HG03565 (cell line): ENCODE data around the gene TP53RK.

Experiments used
- ATAC-seq: cut with Tn5 transposase; IDR thresholded peaks from one replicate; pipeline ENCODE4 v1.9.1; 2021; ENCODE audit warnings: mild to moderate bottlenecking, moderate library complexity; ENCODE audit not compliant: unreplicated experiment

Gene TP53RK

DNA sequence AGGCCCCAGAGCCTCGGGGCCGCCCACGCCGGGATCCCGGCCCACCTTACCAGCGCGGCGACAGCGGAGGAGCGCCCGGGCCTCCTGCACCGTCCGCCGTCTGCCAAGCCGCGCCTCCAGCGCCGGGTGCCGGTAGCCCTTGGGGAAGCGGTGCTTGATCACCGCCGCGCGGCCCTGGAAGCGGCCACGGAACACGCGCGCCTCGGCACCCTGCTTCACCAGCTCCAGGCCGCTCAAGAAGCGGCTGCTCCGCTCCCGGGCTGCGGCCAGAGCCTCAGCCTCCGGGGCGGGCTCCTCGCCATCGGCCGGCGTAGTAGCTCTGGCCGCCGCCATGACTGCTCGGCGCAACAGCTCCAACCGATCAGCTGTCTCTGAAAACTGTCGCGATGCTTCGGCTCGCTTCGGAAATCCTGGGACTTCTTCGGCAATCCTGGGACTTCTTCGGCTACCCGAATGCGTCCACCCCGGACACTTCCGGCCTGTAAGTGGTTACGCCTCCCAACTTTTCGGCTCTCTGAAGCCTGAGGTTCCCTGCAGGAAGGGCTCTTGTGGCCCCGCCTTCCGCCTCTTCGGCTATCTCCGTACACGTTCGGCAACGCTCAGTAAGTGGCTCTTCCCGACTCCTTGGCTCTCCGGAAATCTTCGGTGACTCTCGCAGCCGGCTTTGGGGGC, at the start of gene TP53RK:
Gene TP53RK (minus strand): TSS at position 363 of the 672 bp plus-strand sequence. CDS start 30 bp downstream, at position 333.
- peak; percentile 82 for ATAC-seq

DNA sequence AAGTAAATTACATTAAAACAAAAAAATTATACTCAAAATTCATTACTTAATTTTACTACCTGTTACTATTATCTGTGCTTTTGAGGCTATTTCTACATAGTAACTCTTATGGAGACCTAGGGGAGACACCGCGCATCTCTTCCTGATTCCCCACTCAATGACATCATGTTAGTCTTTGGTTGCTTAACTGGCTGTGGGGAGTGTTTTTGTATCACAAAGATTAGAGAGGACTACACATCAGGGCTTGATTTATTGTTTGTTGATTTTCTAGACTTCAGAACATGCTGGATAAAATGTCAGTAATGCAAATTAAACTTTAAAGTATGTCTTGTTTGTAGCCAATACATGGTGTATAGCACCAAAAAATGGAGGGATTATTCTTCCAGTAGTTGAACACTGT, 46.2 kb upstream of the TP53RK start:
- no peak for ATAC-seq

DNA sequence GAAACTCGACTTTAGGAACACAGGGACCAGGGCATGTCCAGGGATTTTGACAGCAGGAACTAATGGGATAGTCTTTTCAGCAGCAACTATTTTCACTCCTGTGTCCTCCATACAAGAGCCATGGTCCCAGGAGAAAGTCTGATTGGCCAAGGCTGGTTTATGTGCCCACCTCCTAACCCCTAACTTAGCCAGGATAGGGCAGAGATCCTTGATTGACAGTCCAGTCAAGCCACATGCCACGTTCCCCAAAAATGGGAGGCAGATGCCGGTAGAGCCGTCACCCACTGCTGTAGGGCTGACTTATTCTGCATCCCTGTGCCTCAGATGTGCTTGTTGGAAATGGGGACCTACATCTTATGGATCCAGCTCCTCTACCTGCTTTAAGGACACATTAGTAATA, 42.5 kb upstream of the TP53RK start:
- ATAC-seq: no peak

GRCh38 chr20:46725186-46726165, 36.2 kb upstream of the TP53RK start:
- ATAC-seq: no peak

DNA sequence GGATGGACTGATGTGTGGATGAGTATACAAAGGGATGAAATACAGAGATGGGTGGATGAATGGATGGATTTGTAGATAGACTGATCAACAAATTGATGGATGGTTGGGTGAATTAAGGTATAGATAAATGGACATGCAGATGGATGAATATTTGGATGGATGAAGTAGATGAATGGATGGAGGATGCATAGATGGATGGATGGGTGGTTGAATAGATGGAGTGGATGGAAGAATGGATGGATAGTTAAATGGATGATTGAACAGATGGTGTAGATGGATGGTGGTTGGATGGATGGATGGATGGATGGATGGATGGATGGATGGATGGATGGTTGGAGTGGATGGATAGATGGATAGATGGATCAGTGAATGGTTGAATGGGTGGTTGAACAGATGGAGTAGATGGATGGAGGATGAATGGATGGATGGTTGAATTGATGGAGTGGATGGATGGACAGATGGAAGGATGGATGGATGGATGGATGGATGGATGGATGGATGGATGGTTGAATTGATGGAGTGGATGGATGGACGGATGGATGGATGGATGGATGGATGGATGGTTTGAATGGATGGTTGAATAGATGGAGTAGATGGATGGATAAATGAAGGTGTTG, 35.2 kb upstream of the TP53RK start:
- no peak for ATAC-seq

DNA sequence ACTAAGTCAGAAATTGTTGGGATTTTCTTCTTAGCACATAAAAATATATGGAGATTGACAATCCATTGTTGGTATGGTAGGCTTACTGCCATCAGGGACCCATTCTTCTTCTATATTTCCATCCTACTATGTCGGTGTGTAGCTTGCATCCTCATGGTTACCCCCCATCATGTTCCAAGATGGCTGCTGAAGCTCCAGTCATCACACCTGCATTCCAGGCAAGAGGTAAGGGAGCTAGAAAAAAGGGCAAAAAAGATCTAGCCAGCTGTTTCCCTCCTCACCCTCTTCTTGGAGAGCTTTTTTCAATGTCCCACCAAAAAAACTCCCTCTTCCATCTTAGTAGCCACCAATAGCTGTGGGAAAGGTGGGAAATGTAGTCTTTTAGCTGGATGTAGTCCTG, 33.8 kb upstream of the TP53RK start:
- no peak for ATAC-seq

DNA sequence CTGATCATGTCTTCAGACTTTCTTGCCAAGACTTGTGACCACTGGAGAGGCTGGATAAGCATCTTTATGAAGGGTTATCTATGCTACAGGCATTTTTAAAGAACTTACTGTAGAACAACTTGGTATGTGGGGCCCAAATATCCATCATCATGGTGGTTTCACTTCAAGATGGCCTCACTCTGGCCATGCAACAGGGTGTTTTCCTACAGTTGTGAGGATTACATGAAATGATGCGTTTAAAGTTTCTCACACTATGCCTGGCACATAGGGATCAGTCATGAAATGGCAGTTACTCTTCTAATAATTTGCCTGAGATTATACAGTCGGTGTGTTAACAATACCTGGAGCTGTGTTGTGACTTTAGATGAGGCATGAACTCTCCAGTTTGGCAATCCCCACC, 33.2 kb upstream of the TP53RK start:
- ATAC-seq: no peak

GRCh38 chr20:46721476-46721875, 32.2 kb upstream of the TP53RK start:
- no peak for ATAC-seq

DNA sequence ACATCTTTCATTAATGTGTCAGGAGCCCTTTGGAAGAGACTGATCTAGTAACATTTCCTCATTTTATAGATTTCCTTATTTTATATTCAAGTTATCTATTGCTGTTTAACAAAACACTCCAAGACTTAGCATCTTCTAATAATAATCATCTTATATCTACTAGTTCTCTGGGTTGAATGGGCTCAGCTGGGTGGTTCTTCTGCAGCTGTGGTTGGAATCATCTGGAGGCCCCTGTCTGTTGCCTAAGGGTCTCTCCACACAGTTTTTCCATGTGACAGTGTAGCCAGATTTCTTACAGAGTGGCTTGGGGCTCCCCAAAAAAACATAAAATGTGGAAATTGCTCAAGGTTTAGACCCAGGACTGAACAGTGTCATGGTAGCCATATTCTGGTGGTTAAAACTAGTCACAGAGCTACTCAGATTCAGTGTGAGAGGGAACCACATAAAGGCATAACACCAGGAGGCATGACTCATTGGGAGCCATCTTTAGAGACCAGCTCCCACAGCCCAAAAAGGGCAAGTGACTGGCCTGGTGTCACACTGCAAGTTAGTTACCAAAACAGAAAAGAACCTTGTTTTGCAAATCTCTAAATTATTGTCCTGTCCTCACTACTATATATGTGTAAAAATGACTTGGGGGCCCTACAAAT, 31.7 kb upstream of the TP53RK start:
- ATAC-seq: no peak

GRCh38 chr20:46720019-46720418, 30.8 kb upstream of the TP53RK start:
- ATAC-seq: no peak

DNA sequence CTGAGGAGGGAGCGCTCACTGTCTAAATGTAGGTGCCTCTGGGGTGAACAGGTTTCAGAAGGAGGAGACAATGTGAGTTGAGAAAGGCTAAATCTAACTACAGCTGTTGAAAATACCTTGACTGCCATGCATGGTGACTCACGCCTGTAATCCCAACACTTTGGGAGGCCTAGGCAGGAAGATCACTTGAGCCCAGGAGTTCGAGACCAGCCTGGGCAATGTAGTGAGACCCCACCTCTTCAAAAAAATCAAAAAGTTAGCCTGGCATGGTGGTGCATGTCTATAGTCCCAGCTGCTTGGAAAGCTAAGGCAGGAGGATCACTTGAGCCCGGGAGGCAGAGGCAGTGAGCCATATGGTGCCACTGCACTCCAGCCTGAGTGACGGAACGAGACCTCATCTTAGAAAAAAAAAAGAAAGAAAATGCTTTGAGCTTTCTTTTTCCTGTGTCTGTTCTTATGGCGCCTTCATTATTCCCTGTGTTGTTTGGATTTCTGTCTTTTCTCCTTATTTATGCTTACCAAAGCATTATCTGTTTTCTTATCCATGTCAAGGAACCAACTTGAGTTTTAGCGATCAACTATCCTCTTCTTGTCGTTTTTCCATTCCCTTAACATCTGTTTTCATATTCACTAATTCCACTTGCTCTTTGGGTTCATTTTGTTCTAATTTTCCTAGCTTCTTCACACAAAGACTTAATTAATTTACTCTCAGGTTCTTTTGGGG, 28.7 kb upstream of the TP53RK start:
- no peak for ATAC-seq

DNA sequence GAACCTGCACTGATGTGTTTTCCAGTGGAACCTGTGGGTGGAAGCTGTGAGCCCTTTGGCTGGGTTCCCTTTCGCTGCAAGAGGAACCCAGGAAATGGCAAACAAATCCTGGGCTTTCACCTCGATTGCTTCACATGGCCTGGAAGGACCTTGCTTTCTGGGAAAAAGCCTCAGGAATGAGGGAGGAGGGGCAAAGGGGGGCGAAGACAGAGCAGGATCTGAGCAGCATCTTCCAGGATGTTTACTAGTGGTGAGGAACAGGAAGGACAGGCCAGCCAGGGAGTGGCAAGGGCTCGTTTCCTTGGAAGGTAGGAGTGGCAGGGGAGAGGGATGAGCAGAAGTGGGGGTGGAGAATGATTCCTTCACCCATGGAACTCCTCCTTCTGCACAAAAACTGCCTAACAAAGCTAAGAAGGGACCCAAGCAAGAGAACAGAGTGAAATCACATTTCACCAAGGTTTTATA, 26.1 kb upstream of the TP53RK start:
- ATAC-seq: no peak

- no peak for ATAC-seq
These were observed 25.0 kb upstream of the TP53RK start for GRCh38 chr20:46713957-46714834.

GRCh38 chr20:46712056-46712636, 22.9 kb upstream of the TP53RK start:
- no peak for ATAC-seq

DNA sequence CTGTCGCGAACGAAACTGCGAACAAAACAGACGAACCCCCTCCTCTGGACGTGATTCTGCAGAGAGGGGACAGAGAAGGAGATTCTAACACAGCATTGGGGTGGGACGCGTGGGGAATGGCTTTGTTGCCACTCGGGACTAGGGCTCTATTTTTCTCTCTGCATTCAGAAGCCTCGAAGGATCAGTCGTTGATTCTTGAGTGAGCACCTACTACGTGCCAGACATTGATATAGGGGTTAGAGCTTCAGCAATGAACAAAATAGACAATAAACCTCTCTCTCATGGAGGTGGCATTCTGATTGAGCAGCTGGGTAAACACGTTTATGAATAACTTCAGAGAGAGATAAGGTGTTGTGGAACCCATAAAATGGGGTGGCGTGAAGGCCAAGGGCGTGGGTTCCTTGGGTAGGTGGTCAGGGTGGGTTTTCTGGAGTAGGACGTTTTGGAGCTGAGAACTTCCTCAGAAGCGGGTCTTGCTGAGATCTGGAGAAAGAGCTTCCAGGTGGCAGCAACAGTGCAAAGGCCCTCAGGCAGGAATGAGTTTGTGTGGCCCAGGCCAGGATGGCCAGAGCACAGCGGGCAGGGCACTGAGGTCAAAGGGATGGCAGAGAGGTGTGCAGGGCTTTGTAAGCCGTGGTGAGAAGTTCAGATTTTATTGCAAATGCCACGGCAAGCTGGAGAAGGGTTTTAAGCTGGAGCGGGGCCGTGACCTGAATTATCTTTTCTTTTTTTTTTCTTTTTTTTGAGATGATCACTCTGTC, 21.1 kb upstream of the TP53RK start:
- ATAC-seq: no peak

- no peak for ATAC-seq
These were observed 20.4 kb upstream of the TP53RK start, which contains the start of gene SLC2A10 for GRCh38 chr20:46709459-46710152. TSS of gene SLC2A10 (plus strand) at chr20:46709649. CDS start at chr20:46709737, 88 bp downstream.

GRCh38 chr20:46709055-46709458, 19.8 kb upstream of the TP53RK start:
- no peak for ATAC-seq
